ENCODE measurements around the gene HDAC9. TPM values are rescaled to one million over a fixed set of nuclear protein-coding genes. Genes with fewer than 3 reads are reported as not detected.

Gene HDAC9
- total RNA-seq, 1 experiment from 2014 or later, result 7.7 TPM

- no peak overlapping the region for H2BK5ac ChIP-seq (ENCODE audit: insufficient read length, low read length)
- no peaks in the 10 kb centered on the region for H4K20me1 ChIP-seq (ENCODE audit: control insufficient read depth, insufficient read depth, insufficient read length)
- H3K9ac ChIP-seq (ENCODE audit: extremely low read depth, insufficient read length, low read length), result no peak overlapping the region
- no peak overlapping the region for H2BK12ac ChIP-seq (ENCODE audit: insufficient read length, low read depth, low read length)
- WGBS (ENCODE audit: extremely low coverage, insufficient read length, low lambda C conversion rate), result no CpG with 5 or more reads among the region's 3 CpGs
- H4K5ac ChIP-seq (ENCODE audit: insufficient read length, low read depth, low read length), result no peak overlapping the region
- H2BK20ac ChIP-seq (ENCODE audit: low read depth, low read length, poor library complexity, severe bottlenecking), result no peak overlapping the region
- no peak overlapping the region for H3K56ac ChIP-seq (ENCODE audit: insufficient read length, low read depth, low read length)
- Mint-ChIP-seq H3K27me3 (ENCODE audit: low read depth) (no peaks in the 10 kb centered on the region), H3K4me3 (no peak overlapping the region), H3K9me3 (no peaks in the 10 kb centered on the region), H3K4me1 (no peaks in the 10 kb centered on the region), H3K27ac (no peak overlapping the region), H3K36me3 (ENCODE audit: insufficient read depth in 1 of 3, low read depth in 3 of 3) (no peaks in the 10 kb centered on the region)
- H2AK5ac ChIP-seq (ENCODE audit: insufficient read length, low read length), result no peak overlapping the region
- no peak for DNase-seq
- H3K23ac ChIP-seq (ENCODE audit: insufficient read length, low read depth, low read length), result no peak overlapping the region
- no peak overlapping the region for H3K18ac ChIP-seq (ENCODE audit: insufficient read length, low read depth, low read length)
- no peaks in the 10 kb centered on the region for H3K27me3 ChIP-seq (ENCODE audit: insufficient read depth, low read length)
- no peak overlapping the region for H4K8ac ChIP-seq (replicated peaks; ENCODE audit: insufficient read length, low read depth, low read length)
- no peaks in the 10 kb centered on the region for H3K79me2 ChIP-seq (ENCODE audit: insufficient read depth, low read length)
- no peaks in the 10 kb centered on the region for H3K4me1 ChIP-seq (ENCODE audit: insufficient read depth, low read length)
- H3K14ac ChIP-seq (ENCODE audit: insufficient read depth, low read length), result no peak overlapping the region
- H3T11ph ChIP-seq (ENCODE audit: low read length), result no peak overlapping the region
- no peak overlapping the region for H3K4me2 ChIP-seq (ENCODE audit: insufficient read depth, insufficient read length, low read length)
- no peak overlapping the region for H4K91ac ChIP-seq (ENCODE audit: insufficient read length, low read depth, low read length)
- H3K9me3 ChIP-seq (ENCODE audit: control insufficient read depth, low read depth, low read length), result no peaks in the 10 kb centered on the region
- H2BK120ac ChIP-seq (ENCODE audit: low read depth, low read length, poor library complexity, severe bottlenecking), result no peak overlapping the region
- no peaks in the 10 kb centered on the region for H3K79me1 ChIP-seq (ENCODE audit: insufficient read depth, low read depth, low read length, poor library complexity, severe bottlenecking)
- H2AFZ ChIP-seq (ENCODE audit: low read length), result no peak overlapping the region
- no peaks in the 10 kb centered on the region for H3K23me2 ChIP-seq (ENCODE audit: insufficient read length, low read depth, low read length, poor library complexity, severe bottlenecking)
- H3K4ac ChIP-seq (ENCODE audit: low read depth, low read length), result no peak overlapping the region
- H2BK15ac ChIP-seq (ENCODE audit: low read depth, low read length), result no peak overlapping the region
- H3K27ac ChIP-seq (ENCODE audit: insufficient read length, low read depth, low read length), result no peak overlapping the region
- TF ChIP-seq, protein P1, sequence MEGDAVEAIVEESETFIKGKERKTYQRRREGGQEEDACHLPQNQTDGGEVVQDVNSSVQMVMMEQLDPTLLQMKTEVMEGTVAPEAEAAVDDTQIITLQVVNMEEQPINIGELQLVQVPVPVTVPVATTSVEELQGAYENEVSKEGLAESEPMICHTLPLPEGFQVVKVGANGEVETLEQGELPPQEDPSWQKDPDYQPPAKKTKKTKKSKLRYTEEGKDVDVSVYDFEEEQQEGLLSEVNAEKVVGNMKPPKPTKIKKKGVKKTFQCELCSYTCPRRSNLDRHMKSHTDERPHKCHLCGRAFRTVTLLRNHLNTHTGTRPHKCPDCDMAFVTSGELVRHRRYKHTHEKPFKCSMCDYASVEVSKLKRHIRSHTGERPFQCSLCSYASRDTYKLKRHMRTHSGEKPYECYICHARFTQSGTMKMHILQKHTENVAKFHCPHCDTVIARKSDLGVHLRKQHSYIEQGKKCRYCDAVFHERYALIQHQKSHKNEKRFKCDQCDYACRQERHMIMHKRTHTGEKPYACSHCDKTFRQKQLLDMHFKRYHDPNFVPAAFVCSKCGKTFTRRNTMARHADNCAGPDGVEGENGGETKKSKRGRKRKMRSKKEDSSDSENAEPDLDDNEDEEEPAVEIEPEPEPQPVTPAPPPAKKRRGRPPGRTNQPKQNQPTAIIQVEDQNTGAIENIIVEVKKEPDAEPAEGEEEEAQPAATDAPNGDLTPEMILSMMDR (conservative IDR thresholded peaks at IDR 0.05), result no peak
Observed at GRCh38 chr7:18706670-18707069, 211.1 kb downstream of the HDAC9 start.

Measured in H9 (cell line).